Bone marrow (tissue), 2 donors: ENCODE measurements around the gene SCNN1G.

Experiments
- DNase-seq, 2 donors: peaks; one replicate each; lab custom pipeline; 2025; lab: John Stamatoyannopoulos, UW

Gene SCNN1G

GRCh38 chr16:23152386-23153178, 30.0 kb upstream of the SCNN1G start:
- DNase-seq = no peak

GRCh38 chr16:23155445-23156049, 27.0 kb upstream of the SCNN1G start:
- DNase-seq = no peak

GRCh38 chr16:23156110-23156509, 26.4 kb upstream of the SCNN1G start:
- no peak for DNase-seq

- no peak for DNase-seq
Observed at GRCh38 chr16:23156946-23157460, 25.5 kb upstream of the SCNN1G start.

DNA sequence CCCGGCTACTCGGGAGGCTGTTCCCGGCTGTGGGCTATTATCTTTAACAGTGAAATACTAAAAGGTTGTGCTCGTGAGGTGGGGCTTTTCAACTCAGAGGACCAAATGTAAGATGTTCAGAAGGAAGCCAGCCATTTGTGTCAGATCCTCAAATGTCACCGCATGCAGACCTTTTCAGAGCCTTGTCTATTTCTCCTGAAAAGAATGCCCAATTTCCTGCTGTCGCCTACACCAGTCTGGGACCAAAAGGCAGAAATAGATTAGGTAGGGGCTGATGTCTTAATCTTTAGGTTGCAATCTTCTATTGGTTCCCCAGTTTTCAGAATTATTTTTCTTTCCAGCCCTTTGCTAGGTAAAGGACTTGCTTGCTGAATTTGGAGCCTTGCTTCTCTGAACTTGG, 24.4 kb upstream of the SCNN1G start:
- no peak for DNase-seq

DNA sequence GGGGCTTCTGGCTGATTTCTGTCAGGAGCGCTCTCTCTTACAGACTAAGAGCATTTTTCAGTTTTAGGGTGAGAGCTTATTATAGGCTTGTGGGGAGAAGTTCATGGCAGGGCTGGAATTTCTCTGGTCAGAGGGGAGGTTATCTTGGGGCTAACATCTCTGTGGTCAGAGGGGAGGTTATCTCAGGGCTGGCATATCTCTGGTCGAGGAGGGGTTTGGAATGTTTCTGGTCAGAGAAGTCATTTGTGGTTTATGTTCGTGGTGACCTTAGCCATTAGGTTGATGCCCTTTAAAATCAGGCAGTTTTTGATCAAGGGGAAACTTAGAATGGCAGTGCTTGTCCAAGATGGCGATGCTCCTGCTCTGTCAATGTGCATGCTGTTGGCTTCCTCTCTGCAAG, 22.5 kb upstream of the SCNN1G start:
- no peak for DNase-seq

GRCh38 chr16:23160574-23160973, 22.0 kb upstream of the SCNN1G start:
- no peak for DNase-seq

GRCh38 chr16:23163921-23164320, 18.6 kb upstream of the SCNN1G start:
- DNase-seq = no peak

DNA sequence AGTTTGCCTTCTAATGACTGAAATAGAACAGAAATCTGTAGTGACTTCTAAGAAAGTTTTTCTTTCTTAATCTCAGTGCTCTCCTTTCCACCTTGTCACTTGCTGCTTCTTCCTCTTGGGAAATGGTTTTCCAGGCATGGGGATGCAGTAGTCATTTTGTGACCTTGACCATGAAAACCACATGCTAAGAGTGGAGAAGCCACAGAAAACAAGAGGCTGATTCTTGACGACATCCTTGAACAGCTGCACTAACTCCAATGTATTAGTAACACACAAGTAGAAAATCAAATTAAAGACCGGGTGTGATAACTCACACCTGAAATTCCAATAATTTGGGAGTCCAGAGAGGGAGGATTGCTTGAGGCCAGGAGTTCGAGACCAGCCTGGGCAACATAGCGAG, 17.8 kb upstream of the SCNN1G start:
- no peak for DNase-seq

- DNase-seq = no peak
Observed at GRCh38 chr16:23172583-23172982, 10.0 kb upstream of the SCNN1G start.

DNA sequence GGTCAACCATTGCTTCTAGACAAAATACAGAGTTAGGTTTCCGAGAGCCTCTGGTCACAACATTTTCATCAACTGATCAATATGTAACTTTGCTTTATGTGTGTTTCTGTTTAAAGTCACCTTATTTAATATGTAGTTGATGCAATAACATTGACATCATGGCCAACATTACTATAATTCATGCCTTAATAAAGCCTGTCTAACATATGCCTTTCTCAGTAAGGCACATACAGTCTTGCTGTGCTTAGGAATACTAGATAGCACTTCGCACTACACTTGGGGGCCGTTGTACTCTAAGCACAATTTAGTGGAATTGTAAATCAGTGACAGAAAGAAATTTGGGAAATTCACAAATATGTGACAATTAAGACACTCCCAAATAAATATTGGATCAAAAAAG, 9.6 kb upstream of the SCNN1G start:
- DNase-seq = no peak

GRCh38 chr16:23174622-23175021, 7.9 kb upstream of the SCNN1G start:
- no peak for DNase-seq

DNA sequence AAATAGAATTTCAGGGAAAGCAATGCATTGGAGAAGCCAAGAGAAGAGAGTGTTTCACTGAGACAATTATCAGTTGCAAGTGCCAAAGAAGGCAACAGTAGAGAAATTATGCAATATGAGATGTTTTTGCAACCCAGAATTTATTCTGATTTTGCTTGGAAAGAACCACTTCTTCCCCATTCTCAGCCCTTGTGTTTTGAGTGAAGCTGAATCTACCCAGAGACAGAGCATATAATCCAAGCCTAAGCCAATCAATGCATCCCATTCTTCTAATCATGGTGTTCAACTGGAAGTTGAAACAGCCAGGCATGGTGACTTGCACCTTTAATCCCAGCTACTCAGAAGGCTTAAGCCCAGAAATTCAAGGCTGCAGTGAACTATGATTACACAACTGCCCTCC, 6.9 kb upstream of the SCNN1G start:
- DNase-seq = no peak

- DNase-seq = no peak
Observed at GRCh38 chr16:23181506-23181905, 1.0 kb upstream of the SCNN1G start.

DNA sequence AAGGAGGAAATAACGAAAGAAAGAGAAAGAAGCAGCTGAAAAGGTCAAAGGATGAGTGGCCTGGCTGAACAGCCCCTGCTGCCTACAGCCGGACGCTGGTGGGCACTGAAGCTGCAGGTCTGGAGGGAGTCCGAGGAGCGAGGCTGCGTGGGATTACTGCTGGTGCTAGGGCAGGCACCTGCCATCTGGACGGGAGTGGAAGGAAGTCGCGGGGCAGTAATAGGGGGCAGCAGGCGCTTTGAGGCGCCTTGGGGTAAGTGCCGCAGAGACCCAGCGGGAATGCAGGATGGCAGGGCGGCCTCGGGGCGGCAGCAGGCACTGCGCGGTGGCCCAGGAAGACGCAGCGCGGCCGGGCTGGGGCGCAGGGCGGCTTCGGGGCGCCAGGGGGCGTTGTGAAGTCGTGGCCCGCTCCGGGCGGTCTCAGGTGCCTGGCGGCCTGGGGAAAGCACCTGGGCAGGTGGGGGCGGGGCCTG, 303 bp upstream of the SCNN1G start:
- peak in 1 of 2 donors; percentile 18 for DNase-seq

DNA sequence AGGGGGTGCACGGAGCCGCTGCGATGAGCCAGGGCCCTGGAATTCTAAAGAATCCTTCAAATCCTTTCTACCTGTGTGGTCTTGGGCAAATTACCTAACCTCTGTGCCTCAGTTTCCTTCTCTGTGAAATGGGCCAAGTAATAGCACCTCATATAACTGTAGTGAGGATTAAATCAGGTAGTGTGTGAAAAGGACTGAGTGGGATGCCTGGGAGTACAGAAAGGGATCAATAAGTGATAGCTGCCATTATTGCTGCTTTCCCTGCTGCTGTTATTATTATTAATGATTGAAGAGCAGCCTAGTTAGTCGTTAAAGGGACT, 958 bp downstream of the SCNN1G start:
- no peak for DNase-seq

- DNase-seq = no peak
Observed at GRCh38 chr16:23185656-23186055, 3.1 kb downstream of the SCNN1G start.

DNA sequence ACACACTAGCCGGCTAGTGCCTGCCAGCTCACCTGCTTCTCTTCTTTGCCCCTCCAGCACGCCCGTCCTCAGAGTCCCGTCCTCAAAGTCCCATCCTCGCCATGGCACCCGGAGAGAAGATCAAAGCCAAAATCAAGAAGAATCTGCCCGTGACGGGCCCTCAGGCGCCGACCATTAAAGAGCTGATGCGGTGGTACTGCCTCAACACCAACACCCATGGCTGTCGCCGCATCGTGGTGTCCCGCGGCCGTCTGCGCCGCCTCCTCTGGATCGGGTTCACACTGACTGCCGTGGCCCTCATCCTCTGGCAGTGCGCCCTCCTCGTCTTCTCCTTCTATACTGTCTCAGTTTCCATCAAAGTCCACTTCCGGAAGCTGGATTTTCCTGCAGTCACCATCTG, 3.6 kb downstream of the SCNN1G start:
- no peak for DNase-seq

DNA sequence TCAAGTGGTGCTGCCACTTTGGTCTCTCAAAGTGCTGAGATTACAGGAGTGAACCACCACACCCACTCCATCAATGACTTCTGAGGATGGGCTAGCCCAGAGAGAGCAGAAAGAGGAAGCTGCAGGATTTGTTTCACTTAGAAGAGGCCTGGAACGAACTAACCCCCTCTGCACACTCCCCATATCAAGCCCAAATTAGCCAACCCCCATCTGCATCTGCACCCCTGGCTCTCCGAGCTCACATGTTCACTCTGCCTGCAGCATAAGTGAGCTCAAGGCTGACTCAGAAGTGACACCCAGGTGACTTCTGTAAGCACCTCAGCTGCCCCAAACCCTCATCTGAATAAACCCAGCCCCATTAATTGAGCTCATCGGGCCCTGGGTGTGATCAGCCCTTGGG, 4.8 kb downstream of the SCNN1G start:
- DNase-seq = no peak

GRCh38 chr16:23188911-23189310, 6.4 kb downstream of the SCNN1G start:
- DNase-seq = no peak

DNA sequence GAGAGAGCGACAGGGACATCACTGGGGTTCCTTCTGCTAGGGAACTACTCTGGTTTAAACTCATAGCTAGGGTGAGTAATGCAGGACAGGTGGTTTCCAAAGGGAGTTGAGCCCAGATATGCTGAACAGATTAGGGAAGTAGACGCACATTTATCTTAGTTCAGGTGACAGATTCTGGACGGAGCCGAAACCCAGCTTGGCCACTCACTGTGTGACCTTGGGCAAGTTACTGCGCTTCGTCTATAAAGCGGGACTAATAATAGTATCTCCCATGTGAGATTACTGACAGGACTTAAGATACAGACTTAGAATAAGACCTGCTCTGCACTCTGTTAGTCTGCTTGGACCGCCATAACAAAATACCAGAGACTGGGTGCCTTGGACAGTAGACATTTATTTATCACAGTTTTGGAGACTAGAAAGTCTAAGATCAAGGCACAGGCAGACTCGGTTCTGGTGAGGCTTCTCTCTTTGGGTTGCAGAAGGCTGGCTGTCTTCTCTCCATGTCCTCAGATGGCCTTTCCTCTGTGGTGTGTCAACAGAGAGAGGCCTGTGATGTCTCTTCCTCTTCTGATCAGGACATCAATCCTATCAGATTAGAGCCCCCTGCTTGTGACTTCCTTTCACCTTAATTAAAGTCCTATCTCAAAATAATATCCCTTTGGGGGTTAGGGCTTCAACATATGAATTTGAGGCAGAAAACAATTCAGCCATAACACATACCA, 12.1 kb downstream of the SCNN1G start:
- no peak for DNase-seq

DNA sequence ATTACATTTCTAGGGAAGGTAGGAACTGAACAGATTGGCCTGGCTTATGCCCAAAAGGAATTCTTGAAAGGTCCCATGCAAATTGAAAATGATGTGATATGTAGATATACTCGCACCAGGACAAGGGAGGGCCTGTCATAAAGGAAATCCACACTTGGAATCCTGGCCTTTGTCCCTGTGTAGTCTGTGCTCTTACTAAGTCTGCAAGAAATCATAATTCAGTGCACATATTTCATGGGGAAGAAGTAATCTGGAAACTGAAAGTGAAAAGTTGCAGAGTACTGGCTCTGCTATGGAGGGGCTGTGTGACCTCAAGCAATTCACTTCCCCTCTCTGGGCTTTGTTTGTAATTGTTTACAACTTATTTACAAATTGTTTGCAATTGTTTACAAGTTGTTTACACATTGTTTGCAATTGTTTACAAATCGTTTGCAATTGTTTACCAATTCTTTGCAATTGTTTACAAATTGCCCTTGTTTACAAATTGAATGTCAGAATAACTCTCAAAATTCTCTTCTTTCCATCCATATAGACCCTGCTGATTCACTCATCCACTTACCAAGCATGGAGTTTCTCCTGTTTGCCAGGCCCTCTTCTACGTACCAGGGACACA, 12.9 kb downstream of the SCNN1G start:
- DNase-seq = no peak

DNA sequence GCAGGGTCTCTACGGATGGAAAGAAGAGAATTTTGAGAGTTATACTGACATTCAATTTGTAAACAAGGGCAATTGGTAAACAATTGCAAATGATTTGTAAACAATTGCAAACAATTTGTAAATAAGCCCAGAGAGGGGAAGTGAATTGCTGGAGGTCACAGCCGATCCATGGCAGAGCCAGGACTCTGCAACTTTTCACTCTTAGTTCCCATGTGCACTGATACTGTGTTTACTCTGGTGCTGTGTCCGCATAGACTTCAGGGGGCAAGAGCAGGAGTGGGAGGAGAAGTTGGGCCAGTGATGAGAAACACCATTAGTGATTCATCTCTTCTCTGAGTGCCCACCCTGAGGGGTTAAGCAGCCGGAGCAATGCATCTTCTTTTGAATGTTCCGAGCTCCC, 14.0 kb downstream of the SCNN1G start:
- no peak for DNase-seq
